GM03348 (cell line): ENCODE data around the gene NME9.

Source experiments
- DNase-seq: peaks from one replicate; pipeline ENCODE4 v3.0.0; 2012; ENCODE audit warnings: low spot score

NME9 gene

GRCh38 chr3:138362538-138362937 lies 32.9 kb upstream of the NME9 start:
- peak; percentile 69 for DNase-seq

- DNase-seq = no peak
These were observed 31.9 kb upstream of the NME9 start for GRCh38 chr3:138361561-138361971.

GRCh38 chr3:138360869-138361525 lies 31.3 kb upstream of the NME9 start:
- no peak for DNase-seq

GRCh38 chr3:138359919-138360868 lies 30.5 kb upstream of the NME9 start:
- no peak for DNase-seq

GRCh38 chr3:138359148-138359918 lies 29.7 kb upstream of the NME9 start:
- no peak for DNase-seq

GRCh38 chr3:138356730-138357405 lies 27.2 kb upstream of the NME9 start:
- DNase-seq = no peak

- no peak for DNase-seq
These were observed 25.4 kb upstream of the NME9 start for GRCh38 chr3:138355071-138355470.

GRCh38 chr3:138354376-138354775 lies 24.7 kb upstream of the NME9 start:
- no peak for DNase-seq

GRCh38 chr3:138351916-138352550 lies 22.4 kb upstream of the NME9 start:
- DNase-seq = no peak

- no peak for DNase-seq
These were observed 21.5 kb upstream of the NME9 start for GRCh38 chr3:138351151-138351550.

GRCh38 chr3:138349926-138350665 lies 20.4 kb upstream of the NME9 start:
- DNase-seq = peak; percentile 41

- peak; percentile 52 for DNase-seq
These were observed 19.4 kb upstream of the NME9 start for GRCh38 chr3:138348754-138349739.

GRCh38 chr3:138347960-138348753 lies 18.5 kb upstream of the NME9 start, which contains the start of gene MRAS:
TSS of gene MRAS (plus strand) at chr3:138348579. CDS start at chr3:138372884, 24,305 bp downstream.
- peak; percentile 91 for DNase-seq

GRCh38 chr3:138344754-138345153 lies 15.1 kb upstream of the NME9 start:
- no peak for DNase-seq

GRCh38 chr3:138340511-138340910 lies 10.9 kb upstream of the NME9 start:
- DNase-seq = no peak

- no peak for DNase-seq
These were observed 9.2 kb upstream of the NME9 start for GRCh38 chr3:138338811-138339210.

GRCh38 chr3:138338244-138338643 lies 8.6 kb upstream of the NME9 start:
- no peak for DNase-seq

- DNase-seq = no peak
These were observed 6.9 kb upstream of the NME9 start for GRCh38 chr3:138336454-138336999.
